K562 (cell line): ENCODE data around the gene DSG1. TPM values are rescaled to one million over a fixed set of nuclear protein-coding genes. Genes with fewer than 3 reads are reported as not detected.

Experiments used
- ATAC-seq: fragments of 200-7000 bp; cut with Tn5 transposase; 3 replicates; pipeline ENCODE4 v1.9.1; 2020; ENCODE audit warnings: moderate library complexity
- BruUV-seq: library from RNA; stranded (reverse); fragments of 400-500 nt; replicated peaks from 2 replicates; lab custom pipeline; 2021; lab: Mats Ljungman, UMichigan
- CTCF ChIA-PET: fragments of 300-600 bp; formaldehyde crosslinking; extraction: SDS; loops from one replicate; lab custom pipeline; 2021; ENCODE audit warnings: low intra/inter-chr PET ratio; lab: Yijun Ruan, JAX
- POLR2A ChIA-PET: fragments of 300-600, 350-650 bp; sonication (Branson Sonifier 250); formaldehyde crosslinking; extraction: SDS; loops from one replicate; lab custom pipeline; 2021; ENCODE audit warnings: antibody characterized with exemption, inconsistent platforms; lab: Yijun Ruan, JAX
- DNase-seq, 4 experiments: peaks; one replicate each; pipeline versions ENCODE4 v3.0.0 to v3.0.0-alpha.2; 2011 to 2018; ENCODE audit warnings: low spot score in 3 of 4, mixed read lengths in 3 of 4; ENCODE audit errors: extremely low read depth in 1 of 4
- FAIRE-seq: peaks from 2 replicates; lab custom pipeline; 2011; peaks lifted over from hg19 to GRCh38; lab: Jason Lieb, UNC
- H2AFZ ChIP-seq: 2 replicates; pipeline ENCODE4 v1.6.0; 2011; ENCODE audit warnings: low read depth, low read length, control low read depth, inconsistent platforms
- H3K27ac ChIP-seq: fragments of 200-600 bp; 3 replicates; pipeline ENCODE4 v1.8.0; 2011; ENCODE audit warnings: low read depth, mild to moderate bottlenecking, control low read depth, inconsistent platforms, low read length, moderate library complexity, mixed read lengths; ENCODE audit errors: extremely low read depth
- H3K27me3 ChIP-seq, 2 experiments: fragments of 300-600 bp in 1 of 2; 2 replicates in 1 of 2; 3 replicates in 1 of 2; pipeline versions ENCODE4 v1.6.0 to v1.8.0; 2011; ENCODE audit warnings: inconsistent platforms in 2 of 2, low read length in 2 of 2, mild to moderate bottlenecking in 1 of 2, mixed read lengths in 1 of 2, moderate library complexity in 1 of 2; ENCODE audit not compliant: control insufficient read depth in 2 of 2, insufficient read depth in 2 of 2
- H3K36me3 ChIP-seq: fragments of 300-600 bp; 3 replicates; pipeline ENCODE4 v1.8.0; 2011; ENCODE audit warnings: mild to moderate bottlenecking, low read length, inconsistent platforms; ENCODE audit not compliant: control insufficient read depth, insufficient read depth
- H3K4me1 ChIP-seq, 2 experiments: fragments of 200-600 bp in 1 of 2; replicated peaks in 1 of 2; 2 replicates in 1 of 2; 3 replicates in 1 of 2; pipeline versions ENCODE4 v1.5.1 to v1.8.0; 2011; ENCODE audit warnings: inconsistent platforms in 2 of 2, low read length in 2 of 2, mild to moderate bottlenecking in 1 of 2, mixed read lengths in 1 of 2, moderate library complexity in 1 of 2; ENCODE audit not compliant: control insufficient read depth in 2 of 2, insufficient read depth in 2 of 2
- H3K4me2 ChIP-seq: 2 replicates; pipeline ENCODE4 v1.6.1; 2011; ENCODE audit warnings: low read length, control low read depth, inconsistent platforms, mixed read lengths; ENCODE audit not compliant: insufficient read depth
- H3K4me3 ChIP-seq: fragments of 200-600 bp; sonication (generic), shearing (Covaris generic); 2 replicates; pipeline ENCODE4 v1.5.1; 2016; ENCODE audit warnings: control low read depth, inconsistent platforms
- H3K79me2 ChIP-seq: fragments of 200-600 bp; 3 replicates; pipeline ENCODE4 v1.8.0; 2011; ENCODE audit warnings: low read length, inconsistent platforms; ENCODE audit not compliant: control insufficient read depth, insufficient read depth
- H3K9ac ChIP-seq, 2 experiments: 2 replicates each; pipeline versions ENCODE4 v1.6.0 to v1.6.1; 2011; ENCODE audit warnings: low read depth in 2 of 2, low read length in 2 of 2, control low read depth in 1 of 2, inconsistent platforms in 1 of 2, mild to moderate bottlenecking in 1 of 2, mixed read lengths in 1 of 2; ENCODE audit not compliant: insufficient read depth in 1 of 2
- H3K9me1 ChIP-seq: one replicate; pipeline ENCODE4 v1.6.0; 2011; ENCODE audit warnings: inconsistent platforms, mild to moderate bottlenecking, low read length, moderate library complexity; ENCODE audit not compliant: control insufficient read depth, insufficient read depth
- H3K9me3 ChIP-seq: replicated peaks from 2 replicates; pipeline ENCODE4 v1.5.1; 2011; ENCODE audit warnings: low read depth, low read length, inconsistent platforms; ENCODE audit not compliant: control insufficient read depth, insufficient read depth
- H4K20me1 ChIP-seq: replicated peaks from 2 replicates; pipeline ENCODE4 v1.6.1; 2011; ENCODE audit warnings: low read length, inconsistent platforms, mixed read lengths; ENCODE audit not compliant: control insufficient read depth, insufficient read depth
- ATF3 ChIP-seq, 2 experiments: fragments of 450-650 bp in 1 of 2; sonication (generic) in 1 of 2; formaldehyde crosslinking in 1 of 2; IDR thresholded peaks in 1 of 2; conservative IDR thresholded peaks in 1 of 2; 2 replicates each; pipeline versions ENCODE4 v1.6.1 to v1.8.1; 2016 to 2023; ENCODE audit warnings: mild to moderate bottlenecking in 2 of 2, moderate library complexity in 2 of 2, inconsistent platforms in 1 of 2, missing genetic modification reagents in 1 of 2
- CBX2 ChIP-seq: fragments of 200-600 bp; sonication (generic); IDR thresholded peaks from one replicate; pipeline ENCODE4 v1.6.1; 2012; ENCODE audit warnings: mild to moderate bottlenecking, low read length, inconsistent platforms; ENCODE audit not compliant: insufficient read depth, poor library complexity, severe bottlenecking
- CHD1 ChIP-seq: fragments of 200-600 bp; sonication (generic); IDR thresholded peaks from one replicate; pipeline ENCODE4 v1.6.1; 2012; ENCODE audit warnings: mild to moderate bottlenecking, moderate library complexity, low read length, inconsistent platforms
- HCFC1 ChIP-seq: IDR thresholded peaks from 2 replicates; pipeline ENCODE4 v1.6.1; 2012; ENCODE audit warnings: low read depth, low read length, improper control_type of control experiment
- NCOA1 ChIP-seq: fragments of 450-650 bp; IDR thresholded peaks from 2 replicates; pipeline ENCODE4 v1.6.1; 2016; ENCODE audit warnings: low read depth
- NFRKB ChIP-seq: fragments of 450-650 bp; IDR thresholded peaks from 2 replicates; pipeline ENCODE4 v1.6.1; 2016; ENCODE audit warnings: low read depth
- PCBP1 ChIP-seq: fragments of 200-400 bp; formaldehyde crosslinking; IDR thresholded peaks from 2 replicates; pipeline ENCODE4 v1.6.1; 2018; ENCODE audit warnings: mild to moderate bottlenecking, low read depth, low read length; ENCODE audit not compliant: poor library complexity, severe bottlenecking
- PHB ChIP-seq: fragments of 250-450 bp; sonication (Bioruptor Pico); IDR thresholded peaks from 2 replicates; pipeline ENCODE4 v1.5.0; 2021
- RNF2 ChIP-seq: sonication (generic); IDR thresholded peaks from 2 replicates; pipeline ENCODE4 v1.6.1; 2016
- SMARCA5 ChIP-seq: fragments of 450-650 bp; IDR thresholded peaks from 2 replicates; pipeline ENCODE4 v1.6.1; 2016
- SMARCB1 ChIP-seq: IDR thresholded peaks from 2 replicates; pipeline ENCODE4 v1.6.1; 2011; ENCODE audit warnings: improper control_type of control experiment, low read depth; ENCODE audit not compliant: insufficient read length
- SREBF2 ChIP-seq: sonication (generic); formaldehyde crosslinking; IDR thresholded peaks from 2 replicates; pipeline ENCODE4 v1.4.0; 2020; ENCODE audit warnings: mild to moderate bottlenecking, missing genetic modification reagents
- SRF ChIP-seq, 2 experiments: fragments of 250-450, 450-650 bp in 1 of 2; sonication (Bioruptor Pico) in 1 of 2; sonication (generic) in 1 of 2; formaldehyde crosslinking; IDR thresholded peaks; 2 replicates each; pipeline versions ENCODE4 v1.5.0 to v1.5.1; 2020 to 2022; ENCODE audit warnings: mild to moderate bottlenecking in 1 of 2, missing genetic modification reagents in 1 of 2
- ZFP1 ChIP-seq: fragments of 450-650 bp; formaldehyde crosslinking; IDR thresholded peaks from 2 replicates; pipeline ENCODE4 v1.4.0; 2020; ENCODE audit warnings: mild to moderate bottlenecking, mixed read lengths
- ZFP30 ChIP-seq: fragments of 250-450 bp; sonication (Bioruptor Pico); IDR thresholded peaks from 2 replicates; pipeline ENCODE4 v1.8.0; 2022; ENCODE audit warnings: moderate library complexity, mild to moderate bottlenecking, inconsistent platforms, borderline replicate concordance
- ZNF23 ChIP-seq: fragments of 250-450 bp; sonication (Bioruptor Pico); IDR thresholded peaks from 2 replicates; pipeline ENCODE4 v1.4.0; 2020; ENCODE audit warnings: mild to moderate bottlenecking
- WGBS: fragments of 100-300 bp; shearing (Covaris generic); methylation state at CpG from one replicate; pipeline ENCODE4 v1.1.6; 2016; ENCODE audit warnings: low coverage, mixed read lengths; ENCODE audit not compliant: insufficient coverage; ENCODE audit errors: missing lambda C conversion rate; 5-methylcytosine and 5-hydroxymethylcytosine counted together
- in situ Hi-C: fragments of 300-500 bp; cut with MboI; formaldehyde crosslinking; loops from 4 replicates; pipeline ENCODE4 v1.15.0; 2018; ENCODE audit warnings: inconsistent platforms, mixed read lengths
- intact Hi-C: fragments of 100-400 bp; cut with micrococcal nuclease; formaldehyde crosslinking; loops from 2 replicates; pipeline ENCODE4 v1.14.2; 2022
- polyA plus RNA-seq, 8 experiments: library from polyadenylated mRNA; depleted of rRNA in 4 of 8; stranded (reverse) in 5 of 8; unstranded in 3 of 8; fragments of >200 nt; fragmentation: Nextera tagmentation in 2 of 8; fragmentation: Illumina TruSeq in 1 of 8; extraction: Ambion mirVana in 2 of 8; extraction: Trizol in 1 of 8; gene quantifications; 2 replicates each; pipeline versions ENCODE4 v1.2.1 to v1.2.3, GENCODE V29; 2011 to 2014; ENCODE audit warnings: inconsistent platforms in 1 of 8, missing spikeins in 1 of 8
- total RNA-seq, 7 experiments: library from RNA; depleted of rRNA in 6 of 7; stranded (reverse); fragments of >200 nt in 6 of 7; fragmentation: Illumina TruSeq in 2 of 7; extraction: Trizol in 2 of 7; gene quantifications; 2 replicates each; pipeline versions ENCODE4 v1.2.1 to v1.2.3, GENCODE V29; 2011 to 2021; ENCODE audit warnings: low replicate concordance in 1 of 7
- TF ChIP-seq, protein P1 (sequence below): fragments of 450-650 bp; IDR thresholded peaks from 2 replicates; pipeline ENCODE4 v1.6.1; 2016; ENCODE audit warnings: missing biosample characterization, missing genetic modification characterization

The DSG1 gene
- total and polyA plus RNA-seq, 9 of the 15 experiments (the other 6 are each of a cell fraction or from before 2014, with no cell fraction given): 0.03 to 0.26 (median 0.15) TPM; not detected in 1

DNA sequence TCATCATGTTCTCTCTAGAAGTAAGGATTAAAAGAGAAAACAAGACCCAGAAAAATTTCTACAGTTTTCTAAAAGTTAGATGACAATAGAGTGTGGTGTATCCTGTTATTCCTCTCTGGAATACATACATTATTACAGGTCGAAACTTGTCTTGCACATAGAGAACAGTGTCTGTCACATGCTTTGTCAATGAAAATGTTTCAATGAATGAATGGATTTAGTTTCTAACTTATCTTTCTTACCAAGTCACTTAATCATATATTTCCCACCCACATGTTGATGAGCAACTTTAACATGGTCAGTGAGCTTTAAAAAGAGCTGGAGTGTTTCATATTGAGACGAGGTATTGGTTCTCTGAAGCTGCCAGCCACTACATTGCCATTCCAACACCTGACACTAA is 63.0 kb downstream of the DSG1 start:
- TF ChIP-seq RNF2 (no peak), ATF3 (IDR thresholded peaks at IDR 0.05) (no peak), ATF3 (CRISPR knock-in tag; conservative IDR thresholded peaks at IDR 0.05) (no peak)
- TF ChIP-seq, all 486 proteins: peak for 0
- no peak for ATAC-seq
- no peak for FAIRE-seq
- no peak overlapping the region for H3K9ac ChIP-seq
- no peak for DNase-seq
- intact Hi-C loops: no loop called here
- H4K20me1 ChIP-seq: no peaks in the 10 kb centered on the region
- no TSS peak for BruUV-seq
- in situ Hi-C loops: no loop called here
- no peaks in the 10 kb centered on the region for H3K79me2 ChIP-seq
- POLR2A ChIA-PET: no interaction called here
- H2AFZ ChIP-seq: no peak overlapping the region
- H3K27me3 ChIP-seq: no peaks in the 10 kb centered on the region
- 3% methylated on average over 2 of the region's 2 CpGs for WGBS
- no peak overlapping the region for H3K4me2 ChIP-seq
- H3K27ac ChIP-seq: no peak overlapping the region
- H3K9me3 ChIP-seq: no peaks in the 10 kb centered on the region
- no peaks in the 10 kb centered on the region for H3K36me3 ChIP-seq
- no peaks in the 10 kb centered on the region for H3K9me1 ChIP-seq
- CTCF ChIA-PET: no interaction called here
- H3K4me1 ChIP-seq: no peaks in the 10 kb centered on the region
- no peak overlapping the region for H3K4me3 ChIP-seq

DNA sequence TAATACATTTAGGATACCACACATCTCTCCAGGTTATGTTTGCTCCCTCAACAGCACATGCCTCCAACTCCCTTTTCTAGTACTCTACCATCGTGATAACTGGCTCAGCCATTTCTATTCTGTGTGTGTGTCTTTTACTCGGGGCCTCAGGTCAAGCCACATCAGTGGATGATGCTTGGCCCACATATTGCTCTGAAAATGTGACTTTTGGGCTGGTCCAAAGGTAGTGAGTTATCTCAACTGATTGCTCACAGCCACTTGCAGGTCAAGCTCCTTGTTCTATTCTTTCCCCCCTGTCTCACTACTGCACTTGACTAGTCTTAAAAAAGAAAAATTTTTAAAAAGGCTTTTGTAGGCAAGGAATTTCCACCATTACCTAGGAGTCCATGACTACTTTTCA is 64.1 kb downstream of the DSG1 start:
- in situ Hi-C loops: no loop called here
- no peaks in the 10 kb centered on the region for H3K27me3 ChIP-seq
- DNase-seq: no peak
- intact Hi-C loops: no loop called here
- ATAC-seq: no peak
- H3K4me1 ChIP-seq: no peaks in the 10 kb centered on the region
- ChIA-PET CTCF (interaction anchor here (1.0 kb wide), 1 partner anchor 48 kb away, joined by 3 read pairs; no protein-coding TSS in a partner anchor), POLR2A (no interaction called here)
- no peak overlapping the region for H2AFZ ChIP-seq
- H3K9me3 ChIP-seq: no peaks in the 10 kb centered on the region
- H3K27ac ChIP-seq: no peak overlapping the region
- no peak overlapping the region for H3K9ac ChIP-seq
- no peak for FAIRE-seq
- H3K9me1 ChIP-seq: no peaks in the 10 kb centered on the region
- 0% methylated on average over 2 of the region's 2 CpGs for WGBS
- BruUV-seq: no TSS peak
- no peaks in the 10 kb centered on the region for H4K20me1 ChIP-seq
- no peak overlapping the region for H3K4me2 ChIP-seq
- H3K4me3 ChIP-seq: no peak overlapping the region
- H3K36me3 ChIP-seq: no peaks in the 10 kb centered on the region
- no peaks in the 10 kb centered on the region for H3K79me2 ChIP-seq
- no peak for TF ChIP-seq CHD1
- no peak for TF ChIP-seq NCOA1
- no peak for TF ChIP-seq SREBF2 (CRISPR knock-in tag)
- no peak for TF ChIP-seq SRF (CRISPR knock-in tag; IDR thresholded peaks at IDR 0.05)
- no peak for TF ChIP-seq SMARCB1
- TF ChIP-seq NFRKB: no peak
- no peak for TF ChIP-seq CBX2
- TF ChIP-seq, protein P1, sequence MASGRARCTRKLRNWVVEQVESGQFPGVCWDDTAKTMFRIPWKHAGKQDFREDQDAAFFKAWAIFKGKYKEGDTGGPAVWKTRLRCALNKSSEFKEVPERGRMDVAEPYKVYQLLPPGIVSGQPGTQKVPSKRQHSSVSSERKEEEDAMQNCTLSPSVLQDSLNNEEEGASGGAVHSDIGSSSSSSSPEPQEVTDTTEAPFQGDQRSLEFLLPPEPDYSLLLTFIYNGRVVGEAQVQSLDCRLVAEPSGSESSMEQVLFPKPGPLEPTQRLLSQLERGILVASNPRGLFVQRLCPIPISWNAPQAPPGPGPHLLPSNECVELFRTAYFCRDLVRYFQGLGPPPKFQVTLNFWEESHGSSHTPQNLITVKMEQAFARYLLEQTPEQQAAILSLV (tag): no peak
- no peak for TF ChIP-seq PHB (CRISPR knock-in tag)
- no peak for TF ChIP-seq ZNF23
- TF ChIP-seq HCFC1: no peak
- TF ChIP-seq ZFP1: no peak
- TF ChIP-seq SMARCA5: no peak
- TF ChIP-seq ZFP30 (CRISPR knock-in tag): no peak
- TF ChIP-seq PCBP1: no peak
